Panc1 (cell line): ENCODE data around the gene GNG5. TPM values are rescaled to one million over a fixed set of nuclear protein-coding genes. Genes with fewer than 3 reads are reported as not detected.

ENCODE experiments used
- ATAC-seq: fragments of 200-7000 bp; cut with Tn5 transposase; 2 replicates; pipeline ENCODE4 v1.9.1; 2020; ENCODE audit warnings: mild to moderate bottlenecking, moderate library complexity
- BruUV-seq: library from RNA; stranded (reverse); fragments of 400-500 nt; replicated peaks from 2 replicates; lab custom pipeline; 2021; lab: Mats Ljungman, UMichigan
- CTCF ChIA-PET: fragments of 300-600 bp; sonication (Branson Sonifier 250); formaldehyde crosslinking; loops from one replicate; lab custom pipeline; 2022; ENCODE audit warnings: antibody characterized with exemption; lab: Charles Lee
- POLR2A ChIA-PET: fragments of 300-600 bp; sonication (Branson Sonifier 250); formaldehyde crosslinking; loops from one replicate; lab custom pipeline; 2022; ENCODE audit warnings: antibody characterized with exemption; lab: Charles Lee
- DNase-seq: peaks from one replicate; pipeline ENCODE4 v3.0.0-alpha.2; 2010; ENCODE audit warnings: low read depth, low spot score
- H3K27ac ChIP-seq: 2 replicates; pipeline ENCODE4 v1.5.1; 2011; ENCODE audit warnings: mild to moderate bottlenecking, low read length, inconsistent platforms
- H3K27me3 ChIP-seq: fragments of 200-500 bp; sonication (Bioruptor generic); 2 replicates; pipeline ENCODE4 v1.6.0; 2014; ENCODE audit warnings: low read length, inconsistent platforms; ENCODE audit not compliant: control insufficient read depth, insufficient read depth
- H3K36me3 ChIP-seq: fragments of 200-500 bp; sonication (Bioruptor generic); 2 replicates; pipeline ENCODE4 v1.5.1; 2014; ENCODE audit warnings: inconsistent platforms, mild to moderate bottlenecking, low read length, moderate library complexity; ENCODE audit not compliant: control insufficient read depth, insufficient read depth
- H3K4me1 ChIP-seq: 2 replicates; pipeline ENCODE4 v1.5.1; 2011; ENCODE audit warnings: inconsistent platforms, mild to moderate bottlenecking, low read length, moderate library complexity; ENCODE audit not compliant: control insufficient read depth, insufficient read depth
- H3K4me3 ChIP-seq, 2 experiments: 2 replicates each; pipeline ENCODE4 v1.5.1; 2011 to 2012; ENCODE audit warnings: low read depth in 2 of 2, low read length in 2 of 2, mild to moderate bottlenecking in 2 of 2, inconsistent platforms in 1 of 2, moderate library complexity in 1 of 2
- H3K9me3 ChIP-seq: fragments of 200-500 bp; sonication (Bioruptor generic); 2 replicates; pipeline ENCODE4 v1.5.1; 2014; ENCODE audit warnings: low read depth, mild to moderate bottlenecking, inconsistent platforms, low read length, moderate library complexity; ENCODE audit not compliant: control insufficient read depth, insufficient read depth
- POLR2AphosphoS5 ChIP-seq: IDR thresholded peaks from 2 replicates; pipeline ENCODE4 v1.6.1; 2012; ENCODE audit warnings: mild to moderate bottlenecking, low read depth, low read length, moderate library complexity
- SIN3A ChIP-seq: IDR thresholded peaks from 2 replicates; pipeline ENCODE4 v1.6.1; 2012; ENCODE audit warnings: low read depth, mild to moderate bottlenecking, low read length, moderate library complexity, borderline replicate concordance; ENCODE audit not compliant: insufficient read depth
- TCF7L2 ChIP-seq: IDR thresholded peaks from 2 replicates; pipeline ENCODE4 v1.6.1; 2011; ENCODE audit warnings: mild to moderate bottlenecking, low read depth, low read length, inconsistent platforms
- in situ Hi-C: cut with HindIII; loops from 2 replicates; pipeline ENCODE4 v1.10.0; 2016; ENCODE audit warnings: low sequenced_read_pairs, low pct_unique_long_range_greater_than_20kb
- intact Hi-C: fragments of 100-400 bp; cut with micrococcal nuclease; formaldehyde crosslinking; loops from one replicate; pipeline ENCODE4 v1.10.0; 2022; ENCODE audit not compliant: unreplicated experiment
- total RNA-seq: library from RNA; stranded (reverse); gene quantifications from one replicate; pipeline ENCODE4 v1.2.1, GENCODE V29; 2021; ENCODE audit not compliant: unreplicated experiment
- TF ChIP-seq, protein P1 (sequence below): fragments of 450-650 bp; IDR thresholded peaks from 2 replicates; pipeline ENCODE4 v1.5.1; 2017; ENCODE audit warnings: mild to moderate bottlenecking
- TF ChIP-seq, protein P2 (sequence below), 2 experiments: IDR thresholded peaks; 2 replicates each; pipeline ENCODE4 v1.6.1; 2011 to 2012; ENCODE audit warnings: low read depth in 2 of 2, control low read depth in 1 of 2, low read length in 1 of 2, mild to moderate bottlenecking in 1 of 2, moderate library complexity in 1 of 2; ENCODE audit not compliant: insufficient read depth in 1 of 2

The GNG5 gene
- total RNA-seq, 1 experiment from 2014 or later = 283 TPM

GRCh38 chr1:84467298-84467697 is 39.1 kb downstream of the GNG5 start:
- no TSS peak for BruUV-seq
- Histone ChIP-seq H3K36me3 (no peaks in the 10 kb centered on the region), H3K9me3 (no peaks in the 10 kb centered on the region), H3K4me1 (no peaks in the 10 kb centered on the region), H3K4me3 (no peak overlapping the region), H3K27me3 (no peaks in the 10 kb centered on the region; the same call in 1 of the 2 replicates), H3K27ac (no peak overlapping the region)
- CTCF ChIA-PET = no interaction called here
- POLR2A ChIA-PET = no interaction called here
- in situ Hi-C loops = no loop called here
- ATAC-seq (no peak), DNase-seq (no peak)
- TF ChIP-seq, protein P1, sequence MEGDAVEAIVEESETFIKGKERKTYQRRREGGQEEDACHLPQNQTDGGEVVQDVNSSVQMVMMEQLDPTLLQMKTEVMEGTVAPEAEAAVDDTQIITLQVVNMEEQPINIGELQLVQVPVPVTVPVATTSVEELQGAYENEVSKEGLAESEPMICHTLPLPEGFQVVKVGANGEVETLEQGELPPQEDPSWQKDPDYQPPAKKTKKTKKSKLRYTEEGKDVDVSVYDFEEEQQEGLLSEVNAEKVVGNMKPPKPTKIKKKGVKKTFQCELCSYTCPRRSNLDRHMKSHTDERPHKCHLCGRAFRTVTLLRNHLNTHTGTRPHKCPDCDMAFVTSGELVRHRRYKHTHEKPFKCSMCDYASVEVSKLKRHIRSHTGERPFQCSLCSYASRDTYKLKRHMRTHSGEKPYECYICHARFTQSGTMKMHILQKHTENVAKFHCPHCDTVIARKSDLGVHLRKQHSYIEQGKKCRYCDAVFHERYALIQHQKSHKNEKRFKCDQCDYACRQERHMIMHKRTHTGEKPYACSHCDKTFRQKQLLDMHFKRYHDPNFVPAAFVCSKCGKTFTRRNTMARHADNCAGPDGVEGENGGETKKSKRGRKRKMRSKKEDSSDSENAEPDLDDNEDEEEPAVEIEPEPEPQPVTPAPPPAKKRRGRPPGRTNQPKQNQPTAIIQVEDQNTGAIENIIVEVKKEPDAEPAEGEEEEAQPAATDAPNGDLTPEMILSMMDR = no peak
- no peak for TF ChIP-seq POLR2AphosphoS5
- no peak for TF ChIP-seq TCF7L2
- TF ChIP-seq, protein P2, sequence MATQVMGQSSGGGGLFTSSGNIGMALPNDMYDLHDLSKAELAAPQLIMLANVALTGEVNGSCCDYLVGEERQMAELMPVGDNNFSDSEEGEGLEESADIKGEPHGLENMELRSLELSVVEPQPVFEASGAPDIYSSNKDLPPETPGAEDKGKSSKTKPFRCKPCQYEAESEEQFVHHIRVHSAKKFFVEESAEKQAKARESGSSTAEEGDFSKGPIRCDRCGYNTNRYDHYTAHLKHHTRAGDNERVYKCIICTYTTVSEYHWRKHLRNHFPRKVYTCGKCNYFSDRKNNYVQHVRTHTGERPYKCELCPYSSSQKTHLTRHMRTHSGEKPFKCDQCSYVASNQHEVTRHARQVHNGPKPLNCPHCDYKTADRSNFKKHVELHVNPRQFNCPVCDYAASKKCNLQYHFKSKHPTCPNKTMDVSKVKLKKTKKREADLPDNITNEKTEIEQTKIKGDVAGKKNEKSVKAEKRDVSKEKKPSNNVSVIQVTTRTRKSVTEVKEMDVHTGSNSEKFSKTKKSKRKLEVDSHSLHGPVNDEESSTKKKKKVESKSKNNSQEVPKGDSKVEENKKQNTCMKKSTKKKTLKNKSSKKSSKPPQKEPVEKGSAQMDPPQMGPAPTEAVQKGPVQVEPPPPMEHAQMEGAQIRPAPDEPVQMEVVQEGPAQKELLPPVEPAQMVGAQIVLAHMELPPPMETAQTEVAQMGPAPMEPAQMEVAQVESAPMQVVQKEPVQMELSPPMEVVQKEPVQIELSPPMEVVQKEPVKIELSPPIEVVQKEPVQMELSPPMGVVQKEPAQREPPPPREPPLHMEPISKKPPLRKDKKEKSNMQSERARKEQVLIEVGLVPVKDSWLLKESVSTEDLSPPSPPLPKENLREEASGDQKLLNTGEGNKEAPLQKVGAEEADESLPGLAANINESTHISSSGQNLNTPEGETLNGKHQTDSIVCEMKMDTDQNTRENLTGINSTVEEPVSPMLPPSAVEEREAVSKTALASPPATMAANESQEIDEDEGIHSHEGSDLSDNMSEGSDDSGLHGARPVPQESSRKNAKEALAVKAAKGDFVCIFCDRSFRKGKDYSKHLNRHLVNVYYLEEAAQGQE (IDR thresholded peaks at IDR 0.05; ENCODE audit: insufficient read depth in 1 of 2, low read depth in 2 of 2, low read length in 1 of 2) = no peak
- TF ChIP-seq SIN3A = no peak
- intact Hi-C loops = no loop called here

DNA sequence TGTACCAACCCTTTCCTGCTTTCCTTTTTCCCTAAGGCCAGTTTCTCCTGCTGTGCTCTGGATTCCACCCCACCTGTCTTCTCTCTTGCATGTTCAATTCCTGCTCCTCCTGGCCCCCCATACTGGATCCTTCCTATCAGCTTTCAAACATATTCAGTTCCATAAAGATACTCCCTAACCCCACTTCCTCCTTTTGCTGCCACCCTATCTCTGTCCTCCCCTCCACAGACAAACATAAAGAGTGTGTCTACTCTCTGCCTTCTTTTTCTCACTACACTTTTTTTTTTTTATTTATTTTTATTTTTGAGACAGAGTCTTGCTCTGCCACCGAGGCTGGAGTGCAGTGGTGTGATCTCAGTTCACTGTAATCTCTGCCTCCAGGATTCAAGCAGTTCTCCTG is 44.3 kb downstream of the GNG5 start:
- ATAC-seq = no peak
- TF ChIP-seq POLR2AphosphoS5 = no peak
- intact Hi-C loops = no loop called here
- CTCF ChIA-PET = interaction anchor here (0.7 kb wide), 1 partner anchor 80 kb away, joined by 3 read pairs; no protein-coding TSS in a partner anchor
- DNase-seq = no peak
- Histone ChIP-seq H3K36me3 (no peaks in the 10 kb centered on the region), H3K4me3 (no peak overlapping the region), H3K9me3 (no peaks in the 10 kb centered on the region), H3K4me1 (no peaks in the 10 kb centered on the region), H3K27ac (no peak overlapping the region), H3K27me3 (no peaks in the 10 kb centered on the region; the same call in 1 of the 2 replicates)
- BruUV-seq = no TSS peak
- in situ Hi-C loops = no loop called here
- POLR2A ChIA-PET = interaction anchor here (0.6 kb wide), 1 partner anchor 131 kb away, joined by 4 read pairs; no protein-coding TSS in a partner anchor

DNA sequence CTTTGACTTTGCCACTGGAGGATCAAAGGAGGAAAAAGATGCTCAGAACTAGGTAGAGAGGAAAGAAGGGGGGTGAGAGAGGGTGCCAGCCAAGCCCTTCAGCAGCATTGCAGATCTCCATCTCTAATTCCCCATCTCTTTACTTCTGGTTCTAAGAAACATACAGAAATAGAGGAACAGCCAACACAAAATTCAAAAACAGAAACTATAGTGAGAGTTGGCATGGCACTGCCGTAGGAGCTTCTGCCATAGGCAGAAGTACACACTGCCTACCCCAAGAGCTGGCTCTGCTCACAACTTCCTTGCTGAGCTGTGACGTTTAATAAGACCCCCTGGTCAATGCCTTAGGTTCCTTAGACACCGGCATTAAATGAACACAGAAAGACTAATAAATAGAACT is 53.9 kb downstream of the GNG5 start:
- ChIA-PET POLR2A (interaction anchor here (1.0 kb wide), 1 partner anchor 43 kb away, joined by 3 read pairs; no protein-coding TSS in a partner anchor), CTCF (interaction anchor here (1.0 kb wide), 1 partner anchor 19 kb away, joined by 3 read pairs; no protein-coding TSS in a partner anchor)
- DNase-seq (no peak), ATAC-seq (no peak)
- Histone ChIP-seq H3K9me3 (no peaks in the 10 kb centered on the region), H3K4me1 (no peaks in the 10 kb centered on the region), H3K36me3 (no peaks in the 10 kb centered on the region), H3K4me3 (no peak overlapping the region), H3K27me3 (peaks cover 2% of the 10 kb centered on the region; the same call in 1 of the 2 replicates), H3K27ac (no peak overlapping the region)
- no peak for TF ChIP-seq TCF7L2
- no peak for TF ChIP-seq POLR2AphosphoS5
- in situ Hi-C loops = no loop called here
- BruUV-seq = no TSS peak
- intact Hi-C loops = no loop called here
